ENCODE data around the gene ST3GAL2. TPM values are rescaled to one million over a fixed set of nuclear protein-coding genes. Genes with fewer than 3 reads are reported as not detected.
A peak's percentile ranks its signal among the peaks of the same experiment; 100 is the strongest.
"Not testable (repeated sequence)": the region's sequence is repeated elsewhere in the genome, so short reads cannot be mapped to it uniquely, and the experiment has no call there.

The ST3GAL2 gene
- total RNA-seq, 2 donors from 2014 or later, result 56.4 to 57.8 TPM

DNA sequence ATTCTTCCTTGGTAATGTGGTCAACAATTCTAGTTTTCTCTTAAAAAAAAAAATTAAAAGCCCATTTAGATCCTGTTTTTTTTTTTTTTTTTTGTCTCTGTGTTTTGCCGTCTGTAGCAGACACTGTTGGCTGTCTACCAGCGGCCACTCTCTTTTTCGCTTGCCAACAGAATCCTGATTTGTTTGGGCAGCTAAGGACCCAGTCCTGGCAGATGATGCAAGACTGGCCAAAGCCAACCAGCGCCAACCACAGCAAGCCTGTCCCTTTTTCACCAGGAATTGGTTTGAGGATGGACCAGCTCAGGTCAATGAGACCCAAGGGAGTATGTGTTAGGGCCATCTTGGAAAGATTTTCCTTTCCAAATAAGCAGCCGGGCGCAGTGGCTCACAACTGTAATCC is 28.2 kb downstream of the ST3GAL2 start:
- WGBS, 2 experiments (ENCODE audit: insufficient coverage in 1 of 2, insufficient read length in 1 of 2), result 97% methylated on average over 5 to 6 of the region's 6 CpGs
- Mint-ChIP-seq H3K27ac (no peak overlapping the region), H3K4me1 (peaks cover 30% of the 10 kb centered on the region), H3K4me3 (no peak overlapping the region), H3K27me3 (ENCODE audit: insufficient read depth) (no peaks in the 10 kb centered on the region), H3K36me3 (ENCODE audit: low read depth) (peaks cover 31% of the 10 kb centered on the region), H3K9me3 (no peaks in the 10 kb centered on the region)
- H3K27ac ChIP-seq (ENCODE audit: low read depth, low read length), result no peak overlapping the region
- TF ChIP-seq, protein P1, sequence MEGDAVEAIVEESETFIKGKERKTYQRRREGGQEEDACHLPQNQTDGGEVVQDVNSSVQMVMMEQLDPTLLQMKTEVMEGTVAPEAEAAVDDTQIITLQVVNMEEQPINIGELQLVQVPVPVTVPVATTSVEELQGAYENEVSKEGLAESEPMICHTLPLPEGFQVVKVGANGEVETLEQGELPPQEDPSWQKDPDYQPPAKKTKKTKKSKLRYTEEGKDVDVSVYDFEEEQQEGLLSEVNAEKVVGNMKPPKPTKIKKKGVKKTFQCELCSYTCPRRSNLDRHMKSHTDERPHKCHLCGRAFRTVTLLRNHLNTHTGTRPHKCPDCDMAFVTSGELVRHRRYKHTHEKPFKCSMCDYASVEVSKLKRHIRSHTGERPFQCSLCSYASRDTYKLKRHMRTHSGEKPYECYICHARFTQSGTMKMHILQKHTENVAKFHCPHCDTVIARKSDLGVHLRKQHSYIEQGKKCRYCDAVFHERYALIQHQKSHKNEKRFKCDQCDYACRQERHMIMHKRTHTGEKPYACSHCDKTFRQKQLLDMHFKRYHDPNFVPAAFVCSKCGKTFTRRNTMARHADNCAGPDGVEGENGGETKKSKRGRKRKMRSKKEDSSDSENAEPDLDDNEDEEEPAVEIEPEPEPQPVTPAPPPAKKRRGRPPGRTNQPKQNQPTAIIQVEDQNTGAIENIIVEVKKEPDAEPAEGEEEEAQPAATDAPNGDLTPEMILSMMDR (conservative IDR thresholded peaks at IDR 0.05), result no peak
- no peak for DNase-seq
- no peak overlapping the region for H3K9ac ChIP-seq (ENCODE audit: extremely low read depth, low read length, poor library complexity, severe bottlenecking)
- no peaks in the 10 kb centered on the region for H3K9me3 ChIP-seq (ENCODE audit: control insufficient read depth, low read length)
- H3K36me3 ChIP-seq (ENCODE audit: control insufficient read depth, insufficient read depth, low read length), result peaks cover 17% of the 10 kb centered on the region
- no peaks in the 10 kb centered on the region for H3K27me3 ChIP-seq (ENCODE audit: control insufficient read depth, insufficient read depth, low read length, poor library complexity, severe bottlenecking)
- H3K4me1 ChIP-seq (ENCODE audit: control insufficient read depth, insufficient read depth, low read length), result peaks cover 11% of the 10 kb centered on the region
- no peak overlapping the region for H3K4me3 ChIP-seq (ENCODE audit: low read length)

DNA sequence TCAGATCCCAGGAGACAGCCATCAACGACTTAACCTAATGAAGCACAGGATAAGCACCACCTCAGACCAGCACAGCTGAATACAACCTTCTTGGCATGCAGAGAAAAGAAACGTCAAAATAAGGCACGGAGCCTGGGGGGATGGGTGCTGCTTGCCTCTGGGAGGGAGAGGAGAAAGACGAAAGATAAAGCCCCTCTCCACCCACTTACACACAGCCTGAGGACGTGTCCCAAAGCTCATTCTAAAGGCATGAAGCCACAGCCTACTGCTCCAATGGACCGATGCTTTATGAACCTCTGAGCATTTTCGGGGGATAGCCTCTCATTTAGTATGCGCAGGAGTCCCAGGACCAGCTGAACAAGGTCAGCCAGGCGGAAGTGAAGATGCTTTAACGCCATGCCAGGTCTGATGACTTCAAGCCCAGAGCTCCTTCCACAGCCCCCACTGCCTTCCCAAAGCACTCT is 31.1 kb downstream of the ST3GAL2 start:
- no peak overlapping the region for H3K27ac ChIP-seq (ENCODE audit: low read depth, low read length)
- no peak overlapping the region for H3K4me3 ChIP-seq (ENCODE audit: low read length)
- peaks cover 50% of the 10 kb centered on the region for H3K36me3 Mint-ChIP-seq (ENCODE audit: low read depth)
- peaks cover 8% of the 10 kb centered on the region for H3K4me1 ChIP-seq (ENCODE audit: control insufficient read depth, insufficient read depth, low read length)
- WGBS, 2 experiments (ENCODE audit: insufficient coverage in 1 of 2, insufficient read length in 1 of 2), result 70 to 82% methylated on average over 5 to 9 of the region's 10 CpGs
- H3K9ac ChIP-seq (ENCODE audit: extremely low read depth, low read length, poor library complexity, severe bottlenecking), result no peak overlapping the region
- H3K4me1 Mint-ChIP-seq, result peaks cover 21% of the 10 kb centered on the region
- no peaks in the 10 kb centered on the region for H3K27me3 ChIP-seq (ENCODE audit: control insufficient read depth, insufficient read depth, low read length, poor library complexity, severe bottlenecking)
- H3K4me3 Mint-ChIP-seq, result no peak overlapping the region
- H3K27ac Mint-ChIP-seq, result peak overlapping the region; percentile 17
- H3K9me3 ChIP-seq (ENCODE audit: control insufficient read depth, low read length), result no peaks in the 10 kb centered on the region
- H3K36me3 ChIP-seq (ENCODE audit: control insufficient read depth, insufficient read depth, low read length), result peaks cover 29% of the 10 kb centered on the region
- H3K9me3 Mint-ChIP-seq, result no peaks in the 10 kb centered on the region
- H3K27me3 Mint-ChIP-seq (ENCODE audit: insufficient read depth), result no peaks in the 10 kb centered on the region
- no peak for DNase-seq
- TF ChIP-seq, protein P1 (conservative IDR thresholded peaks at IDR 0.05), result no peak

DNA sequence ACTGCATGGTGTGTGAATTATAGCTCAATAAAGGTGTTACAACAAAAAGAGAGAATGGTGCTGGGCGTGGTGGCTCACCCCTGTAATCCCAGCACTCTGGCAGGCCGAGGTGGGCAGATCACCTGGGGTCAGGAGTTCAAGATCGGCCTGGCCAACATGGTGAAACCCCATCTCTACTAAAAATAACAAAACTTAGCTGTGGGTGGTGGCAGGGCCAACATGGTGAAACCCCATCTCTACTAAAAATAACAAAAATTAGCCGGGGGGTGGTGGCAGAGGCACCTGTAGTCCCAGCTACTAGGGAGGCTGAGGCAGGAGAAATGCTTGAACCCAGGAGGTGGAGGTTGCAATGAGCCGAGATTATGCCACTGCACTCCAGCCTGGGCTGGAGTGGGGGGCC is 32.8 kb downstream of the ST3GAL2 start:
- H3K27ac ChIP-seq (ENCODE audit: low read depth, low read length); H3K27me3 ChIP-seq (ENCODE audit: control insufficient read depth, insufficient read depth, low read length, poor library complexity, severe bottlenecking); H3K4me1 ChIP-seq (ENCODE audit: control insufficient read depth, insufficient read depth, low read length); H3K4me3 ChIP-seq (ENCODE audit: low read length); H3K4me3 Mint-ChIP-seq; H3K9me3 Mint-ChIP-seq; H3K9ac ChIP-seq (ENCODE audit: extremely low read depth, low read length, poor library complexity, severe bottlenecking); H3K27me3 Mint-ChIP-seq (ENCODE audit: insufficient read depth); H3K27ac Mint-ChIP-seq; DNase-seq; H3K9me3 ChIP-seq (ENCODE audit: control insufficient read depth, low read length): not testable (repeated sequence)
- H3K36me3 ChIP-seq (ENCODE audit: control insufficient read depth, insufficient read depth, low read length), result peaks cover 21% of the 10 kb centered on the region
- H3K4me1 Mint-ChIP-seq, result peaks cover 25% of the 10 kb centered on the region
- H3K36me3 Mint-ChIP-seq (ENCODE audit: low read depth), result peaks cover 42% of the 10 kb centered on the region
- WGBS, 2 experiments (ENCODE audit: insufficient coverage in 1 of 2, insufficient read length in 1 of 2), result 98 to 100% methylated on average over 1 to 5 of the region's 5 CpGs
